GM12865 (cell line): Measurements from ENCODE around the gene HAUS7.

Experiments
- DNase-seq: peaks from one replicate; pipeline ENCODE4 v3.0.0; 2010; ENCODE audit warnings: low read depth
- H3K4me3 ChIP-seq: 2 replicates; pipeline ENCODE4 v1.5.1; 2011; ENCODE audit warnings: mild to moderate bottlenecking, low read depth, low read length, control low read depth
- TF ChIP-seq, protein P1 (sequence below): IDR thresholded peaks from 2 replicates; pipeline ENCODE4 v1.5.1; 2011; ENCODE audit warnings: low read length, control low read depth, low read depth, inconsistent platforms; ENCODE audit not compliant: insufficient read depth; ENCODE audit errors: missing control alignments

Gene HAUS7

DNA sequence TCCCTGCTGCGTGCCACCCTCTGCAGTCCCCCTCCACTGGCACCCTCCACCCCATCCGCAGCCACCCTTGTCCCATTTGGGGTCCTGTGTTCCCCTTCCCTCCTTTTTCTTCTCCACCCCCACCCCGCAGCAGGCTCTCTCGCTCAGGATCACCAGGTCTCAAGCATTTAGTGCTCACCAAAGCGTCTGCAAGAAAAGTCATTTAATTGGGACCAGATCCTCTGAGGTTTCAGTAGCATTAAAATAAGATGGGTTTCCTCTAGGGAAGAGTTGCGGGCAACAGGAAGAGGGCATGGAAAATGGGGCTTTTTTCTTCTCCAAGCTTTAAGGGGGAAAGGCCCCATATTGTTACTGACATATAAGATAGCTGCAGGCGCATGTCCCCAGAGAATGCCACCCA is 4.9 kb upstream of the HAUS7 start:
- TF ChIP-seq, protein P1, sequence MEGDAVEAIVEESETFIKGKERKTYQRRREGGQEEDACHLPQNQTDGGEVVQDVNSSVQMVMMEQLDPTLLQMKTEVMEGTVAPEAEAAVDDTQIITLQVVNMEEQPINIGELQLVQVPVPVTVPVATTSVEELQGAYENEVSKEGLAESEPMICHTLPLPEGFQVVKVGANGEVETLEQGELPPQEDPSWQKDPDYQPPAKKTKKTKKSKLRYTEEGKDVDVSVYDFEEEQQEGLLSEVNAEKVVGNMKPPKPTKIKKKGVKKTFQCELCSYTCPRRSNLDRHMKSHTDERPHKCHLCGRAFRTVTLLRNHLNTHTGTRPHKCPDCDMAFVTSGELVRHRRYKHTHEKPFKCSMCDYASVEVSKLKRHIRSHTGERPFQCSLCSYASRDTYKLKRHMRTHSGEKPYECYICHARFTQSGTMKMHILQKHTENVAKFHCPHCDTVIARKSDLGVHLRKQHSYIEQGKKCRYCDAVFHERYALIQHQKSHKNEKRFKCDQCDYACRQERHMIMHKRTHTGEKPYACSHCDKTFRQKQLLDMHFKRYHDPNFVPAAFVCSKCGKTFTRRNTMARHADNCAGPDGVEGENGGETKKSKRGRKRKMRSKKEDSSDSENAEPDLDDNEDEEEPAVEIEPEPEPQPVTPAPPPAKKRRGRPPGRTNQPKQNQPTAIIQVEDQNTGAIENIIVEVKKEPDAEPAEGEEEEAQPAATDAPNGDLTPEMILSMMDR: no peak
- no peak overlapping the region for H3K4me3 ChIP-seq
- DNase-seq: no peak

DNA sequence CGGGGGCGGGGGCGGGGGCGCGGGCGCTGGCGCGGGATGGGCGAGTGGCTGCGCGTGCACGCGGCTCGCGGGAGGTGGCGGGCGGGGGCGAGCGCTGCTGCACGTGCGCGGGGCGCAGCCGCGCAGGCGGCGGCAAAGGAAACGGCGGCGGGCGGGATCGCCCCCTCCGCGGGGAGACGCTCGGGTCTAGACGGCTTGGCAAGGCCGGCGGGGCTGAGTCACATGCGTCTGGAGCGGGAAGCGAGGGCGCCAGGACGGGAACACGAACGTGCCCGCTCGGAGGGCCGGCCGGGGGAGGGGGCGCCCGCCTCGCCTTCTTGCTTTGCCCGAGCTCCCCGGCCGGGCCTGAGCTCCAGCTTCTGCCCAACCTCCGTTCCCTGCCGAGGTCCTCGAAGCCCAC is 4.3 kb upstream of the HAUS7 start:
- no peak overlapping the region for H3K4me3 ChIP-seq
- TF ChIP-seq, protein P1: no peak
- DNase-seq: no peak

DNA sequence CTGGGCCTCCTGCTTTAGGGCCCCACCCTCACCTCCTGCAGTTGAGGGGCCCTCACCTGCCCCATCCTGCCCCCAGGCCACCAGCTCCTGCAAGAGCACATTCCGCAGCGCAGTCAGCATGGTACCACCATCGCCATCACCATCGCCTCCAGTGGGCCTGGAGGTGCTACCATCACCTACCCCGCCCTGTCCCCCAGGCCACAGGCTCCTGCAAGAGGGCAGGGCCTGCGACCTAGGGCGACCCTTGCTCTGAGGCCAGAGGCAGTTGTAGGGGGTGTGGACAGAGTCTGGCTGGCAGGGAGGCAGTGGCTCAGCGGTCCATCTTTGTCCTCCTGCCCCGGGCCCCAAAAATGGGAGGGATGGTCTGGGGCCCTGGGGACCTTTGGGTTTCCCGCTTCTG is 3.9 kb upstream of the HAUS7 start:
- TF ChIP-seq, protein P1: no peak
- H3K4me3 ChIP-seq: no peak overlapping the region
- DNase-seq: no peak

DNA sequence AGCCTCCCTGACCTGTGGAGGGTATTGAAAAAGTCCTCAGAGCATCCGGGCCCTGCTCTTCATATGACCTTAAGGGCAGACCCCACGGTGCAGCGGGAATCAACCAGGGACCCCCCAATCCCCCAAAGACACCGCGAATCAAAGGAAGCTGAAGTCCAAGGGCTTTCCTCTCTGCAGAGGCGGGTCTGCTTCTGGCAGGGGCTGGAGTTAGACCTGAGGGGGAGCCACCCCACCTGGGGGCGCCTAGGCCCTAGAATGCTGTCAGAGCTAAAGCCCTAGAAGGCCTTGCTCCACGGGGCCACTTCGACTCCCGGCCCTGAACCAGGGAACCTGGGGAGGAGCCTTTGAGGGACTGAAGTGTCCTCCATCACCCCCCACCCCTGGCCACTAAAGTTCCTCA is 2.8 kb upstream of the HAUS7 start:
- TF ChIP-seq, protein P1: no peak
- no peak for DNase-seq
- H3K4me3 ChIP-seq: no peak overlapping the region

DNA sequence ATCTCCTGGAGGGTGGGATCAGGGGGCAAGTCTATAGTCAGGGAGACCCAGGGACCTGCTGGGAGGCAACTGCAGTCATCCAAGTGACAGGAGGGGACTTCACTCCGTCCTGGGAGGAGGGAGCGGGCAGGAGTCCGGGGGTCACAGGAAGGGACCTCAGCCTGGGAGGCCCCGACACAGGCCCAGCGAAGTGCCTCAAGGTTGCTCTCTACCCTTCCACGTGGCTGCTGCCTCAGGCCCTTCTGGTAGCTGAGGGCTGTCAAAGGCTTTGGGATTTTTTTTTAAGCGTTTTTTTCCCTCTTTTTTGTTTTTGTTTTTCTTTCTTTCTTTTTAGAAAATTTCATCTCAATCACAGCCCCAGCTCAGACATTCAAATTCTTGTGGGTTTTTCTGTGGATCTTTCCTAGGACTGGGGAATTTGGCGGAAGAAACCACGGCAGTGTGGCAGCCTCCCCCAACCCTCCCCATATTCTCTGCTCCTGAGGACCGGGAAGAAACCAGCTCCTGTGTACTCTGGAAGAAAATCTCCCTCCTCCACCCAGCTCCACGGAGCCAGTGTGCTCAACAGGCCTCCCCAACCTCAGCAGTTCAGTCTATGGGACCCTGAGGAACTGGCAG is 1.4 kb upstream of the HAUS7 start:
- DNase-seq: no peak
- TF ChIP-seq, protein P1: no peak
- H3K4me3 ChIP-seq: no peak overlapping the region

DNA sequence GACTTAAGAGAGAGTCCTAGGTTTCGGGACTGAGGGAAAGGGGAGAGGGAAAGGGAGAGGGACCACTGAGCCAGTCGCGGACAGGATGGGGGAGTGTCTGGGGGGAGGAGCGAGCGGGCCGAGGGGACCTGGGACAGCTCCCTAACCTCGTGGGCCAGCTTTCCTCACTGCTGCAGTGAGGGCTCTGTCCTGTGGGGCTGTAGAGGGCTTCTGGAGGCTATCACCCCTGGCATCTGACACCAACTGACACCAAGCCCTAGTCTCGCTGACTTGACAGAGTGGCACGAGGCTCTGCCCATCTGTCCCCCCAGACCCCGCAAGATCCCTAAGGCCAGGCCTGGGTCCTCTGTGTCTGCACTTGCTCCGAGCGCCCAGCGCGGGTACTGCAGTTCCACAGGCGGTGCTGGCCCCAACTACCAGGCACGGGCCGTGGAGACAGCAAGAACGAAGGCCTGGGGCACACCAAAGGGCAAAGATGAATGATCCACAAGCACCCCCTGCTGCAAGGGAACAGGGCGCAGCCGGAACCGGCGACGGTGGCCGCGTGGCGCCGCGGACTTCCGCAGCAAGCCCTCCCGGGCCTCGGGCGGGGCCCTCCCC is 465 bp downstream of the HAUS7 start:
- H3K4me3 ChIP-seq: peak overlapping the region; percentile 94
- TF ChIP-seq, protein P1: no peak
- peak; percentile 43 for DNase-seq
